IMR-90 (cell line): ENCODE results near the gene CBLIF. TPM values are rescaled to one million over a fixed set of nuclear protein-coding genes. Genes with fewer than 3 reads are reported as not detected.
"Not testable (repeated sequence)": the region's sequence is repeated elsewhere in the genome, so short reads cannot be mapped to it uniquely, and the experiment has no call there.

ENCODE experiments used
- ATAC-seq: fragments of 200-7000 bp; cut with Tn5 transposase; 2 replicates; pipeline ENCODE4 v1.9.1; 2020; ENCODE audit warnings: low read depth, mild to moderate bottlenecking, moderate library complexity
- BruUV-seq: library from RNA; stranded (reverse); fragments of 400-500 nt; replicated peaks from 2 replicates; lab custom pipeline; 2021; lab: Mats Ljungman, UMichigan
- CTCF ChIA-PET: fragments of 300-600 bp; formaldehyde crosslinking; extraction: SDS; loops from one replicate; lab custom pipeline; 2021; ENCODE audit warnings: antibody characterized with exemption; lab: Yijun Ruan, JAX
- POLR2A ChIA-PET: fragments of 300-600 bp; sonication (Branson Sonifier 250); formaldehyde crosslinking; loops from one replicate; lab custom pipeline; 2022; ENCODE audit warnings: antibody characterized with exemption; ENCODE audit not compliant: unreplicated experiment; lab: Charles Lee
- DNase-seq: peaks from one replicate; pipeline ENCODE4 v3.0.0; 2013
- H2AFZ ChIP-seq: replicated peaks from 2 replicates; pipeline ENCODE3; 2013; ENCODE audit warnings: low read length, mild to moderate bottlenecking; ENCODE audit not compliant: poor library complexity
- H2AK5ac ChIP-seq: 2 replicates; pipeline ENCODE4 v1.6.1; 2013; ENCODE audit warnings: low read depth, low read length, inconsistent platforms
- H2AK9ac ChIP-seq: replicated peaks from 2 replicates; pipeline ENCODE3; 2013; ENCODE audit warnings: mild to moderate bottlenecking, low read depth, low read length, moderate library complexity; ENCODE audit not compliant: poor library complexity
- H2BK120ac ChIP-seq: 2 replicates; pipeline ENCODE4 v1.6.1; 2013; ENCODE audit warnings: low read depth, low read length, inconsistent platforms
- H2BK15ac ChIP-seq: 3 replicates; pipeline ENCODE4 v1.6.1; 2013; ENCODE audit warnings: low read depth, low read length, inconsistent platforms
- H2BK20ac ChIP-seq: 2 replicates; pipeline ENCODE4 v1.6.1; 2013; ENCODE audit warnings: low read depth, mild to moderate bottlenecking, inconsistent platforms, low read length, moderate library complexity
- H2BK5ac ChIP-seq: 2 replicates; pipeline ENCODE4 v1.6.1; 2013; ENCODE audit warnings: mild to moderate bottlenecking, low read depth, low read length, inconsistent platforms; ENCODE audit not compliant: poor library complexity, severe bottlenecking
- H3K14ac ChIP-seq: replicated peaks from 2 replicates; pipeline ENCODE4 v1.6.1; 2013; ENCODE audit warnings: low read depth, low read length, inconsistent platforms
- H3K18ac ChIP-seq: 2 replicates; pipeline ENCODE4 v1.6.1; 2013; ENCODE audit warnings: low read depth, low read length, control low read depth
- H3K23ac ChIP-seq: 2 replicates; pipeline ENCODE4 v1.6.1; 2013; ENCODE audit warnings: low read depth, low read length, inconsistent platforms
- H3K27ac ChIP-seq: 2 replicates; pipeline ENCODE4 v1.5.1; 2013; ENCODE audit warnings: mild to moderate bottlenecking, control low read depth, low read length; ENCODE audit not compliant: insufficient read depth
- H3K27me3 ChIP-seq: 2 replicates; pipeline ENCODE4 v1.6.1; 2013; ENCODE audit warnings: low read length; ENCODE audit not compliant: control insufficient read depth, insufficient read depth
- H3K36me3 ChIP-seq: 2 replicates; pipeline ENCODE4 v1.6.1; 2013; ENCODE audit warnings: low read length, mixed read lengths; ENCODE audit not compliant: control insufficient read depth, insufficient read depth
- H3K4ac ChIP-seq: 2 replicates; pipeline ENCODE4 v1.6.1; 2013; ENCODE audit warnings: low read depth, low read length, inconsistent platforms
- H3K4me1 ChIP-seq: 2 replicates; pipeline ENCODE4 v1.6.1; 2013; ENCODE audit warnings: low read length, mixed read lengths; ENCODE audit not compliant: control insufficient read depth, insufficient read depth
- H3K4me2 ChIP-seq: 2 replicates; pipeline ENCODE4 v1.6.1; 2013; ENCODE audit warnings: low read depth, mild to moderate bottlenecking, control low read depth, low read length, moderate library complexity
- H3K4me3 ChIP-seq: 2 replicates; pipeline ENCODE4 v1.5.1; 2013; ENCODE audit warnings: low read depth, mild to moderate bottlenecking, control low read depth, low read length, moderate library complexity; ENCODE audit not compliant: insufficient read depth
- H3K56ac ChIP-seq: 2 replicates; pipeline ENCODE4 v1.6.1; 2013; ENCODE audit warnings: low read length, inconsistent platforms; ENCODE audit not compliant: insufficient read depth; ENCODE audit errors: extremely low read depth
- H3K79me1 ChIP-seq, 2 experiments: 2 replicates each; pipeline ENCODE4 v1.6.1; 2013; ENCODE audit warnings: low read length in 2 of 2, inconsistent platforms in 1 of 2, low read depth in 1 of 2
- H3K9ac ChIP-seq: 2 replicates; pipeline ENCODE4 v1.6.1; 2013; ENCODE audit warnings: low read depth, low read length, control low read depth
- H3K9me1 ChIP-seq: 2 replicates; pipeline ENCODE4 v1.6.1; 2013; ENCODE audit warnings: low read length, inconsistent platforms; ENCODE audit not compliant: insufficient read depth
- H3K9me3 ChIP-seq: 2 replicates; pipeline ENCODE4 v1.6.1; 2013; ENCODE audit warnings: low read length; ENCODE audit not compliant: control insufficient read depth, insufficient read depth
- H4K20me1 ChIP-seq: 2 replicates; pipeline ENCODE4 v1.6.1; 2013; ENCODE audit warnings: low read length, inconsistent platforms; ENCODE audit not compliant: insufficient read depth
- H4K5ac ChIP-seq: 2 replicates; pipeline ENCODE4 v1.6.1; 2013; ENCODE audit warnings: mild to moderate bottlenecking, low read depth, low read length, control low read depth
- H4K8ac ChIP-seq, 2 experiments: 2 replicates each; pipeline ENCODE4 v1.6.1; 2013; ENCODE audit warnings: low read depth in 2 of 2, low read length in 2 of 2, control low read depth in 1 of 2, inconsistent platforms in 1 of 2
- H4K91ac ChIP-seq: 2 replicates; pipeline ENCODE4 v1.6.1; 2013; ENCODE audit warnings: low read depth, low read length, inconsistent platforms; ENCODE audit not compliant: insufficient read depth
- WGBS, 2 experiments: methylation state at CpG; one replicate each; pipeline versions ENCODE4 v1.1.5 to v1.1.7; 2013; ENCODE audit warnings: missing lambda C conversion rate in 2 of 2; ENCODE audit not compliant: insufficient read length in 1 of 2; ENCODE audit errors: extremely low coverage in 2 of 2; 5-methylcytosine and 5-hydroxymethylcytosine counted together
- dilution Hi-C: fragments of 300-500 bp; cut with HindIII; formaldehyde crosslinking; loops from one replicate; pipeline ENCODE4 v1.14.3; 2018; ENCODE audit warnings: low sequenced_read_pairs; ENCODE audit not compliant: unreplicated experiment
- in situ Hi-C: fragments of 300-500 bp; cut with MboI; formaldehyde crosslinking; loops from 3 replicates; pipeline ENCODE4 v1.14.3; 2019; ENCODE audit warnings: low sequenced_read_pairs, inconsistent platforms, mixed read lengths
- intact Hi-C: fragments of 100-400 bp; cut with micrococcal nuclease; formaldehyde crosslinking; loops from 2 replicates; pipeline ENCODE4 v1.10.0; 2022
- polyA plus RNA-seq, 3 experiments: library from polyadenylated mRNA; depleted of rRNA; stranded (reverse); fragments of >200 nt; gene quantifications; 2 replicates each; pipeline ENCODE4 v1.2.3, GENCODE V29; 2012; ENCODE audit warnings: low replicate concordance in 1 of 3
- total RNA-seq: library from RNA; depleted of rRNA; stranded (reverse); fragments of >200 nt; gene quantifications from 2 replicates; pipeline ENCODE4 v1.2.3, GENCODE V29; 2012

The CBLIF gene
- total and polyA plus RNA-seq, 2 of the 4 experiments (the other 2 are of a cell fraction) = not detected

DNA sequence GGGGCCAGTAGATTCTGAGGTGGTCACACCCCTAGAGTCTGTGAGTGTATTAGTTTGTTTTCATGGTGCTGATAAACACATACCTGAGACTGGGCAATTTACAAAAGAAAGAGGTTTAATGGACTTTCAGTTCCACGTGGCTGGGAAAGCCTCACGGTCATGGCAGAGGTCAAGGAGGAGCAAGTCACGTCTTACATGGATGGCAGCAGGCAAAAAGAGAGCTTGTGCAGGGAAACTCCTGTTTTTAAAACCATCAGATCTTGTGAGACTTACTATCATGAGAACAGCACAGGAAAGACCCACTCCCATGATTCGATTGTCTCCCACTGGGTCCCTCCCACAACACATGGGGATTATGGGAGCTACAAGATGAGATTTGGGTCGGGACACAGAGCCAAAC is 60.9 kb downstream of the CBLIF start:
- H2BK120ac ChIP-seq, CTCF ChIA-PET: not testable (repeated sequence)

More for the DNA sequence above, 60.9 kb downstream of the CBLIF start:
- H2BK15ac ChIP-seq, dilution Hi-C loops, in situ Hi-C loops, H4K91ac ChIP-seq, H3K36me3 ChIP-seq, H2AFZ ChIP-seq, BruUV-seq, H3K79me1 ChIP-seq, H4K5ac ChIP-seq, intact Hi-C loops, H4K20me1 ChIP-seq, DNase-seq, H3K14ac ChIP-seq, H3K9me3 ChIP-seq, H3K4ac ChIP-seq, H3K18ac ChIP-seq, ATAC-seq, H3K4me2 ChIP-seq, H2AK5ac ChIP-seq, H3K4me3 ChIP-seq, H3K27ac ChIP-seq, H2AK9ac ChIP-seq, H3K27me3 ChIP-seq, H2BK20ac ChIP-seq, H3K23ac ChIP-seq, H2BK5ac ChIP-seq, H3K4me1 ChIP-seq, H4K8ac ChIP-seq, POLR2A ChIA-PET, H3K9ac ChIP-seq, H3K56ac ChIP-seq: not testable (repeated sequence)
- peaks cover 11% of the 10 kb centered on the region; the same call in 1 of the 2 replicates for H3K9me1 ChIP-seq
- no CpG with 5 or more reads among the region's 5 CpGs for WGBS, 2 experiments
